Measurements from ENCODE around the gene TIFAB.

Gene TIFAB

GRCh38 chr5:135437796-135438560, 14.2 kb downstream of the TIFAB start:
- no peak overlapping the region for H3K9ac ChIP-seq (ENCODE audit: low read length)
- TF ChIP-seq EZH2 (IDR thresholded peaks at IDR 0.05; ENCODE audit: borderline replicate concordance, low read length) (no peak), CTCF (IDR thresholded peaks at IDR 0.05; ENCODE audit: low read length) (no peak)
- H3K4me1 ChIP-seq (ENCODE audit: insufficient read depth, low read length, severe bottlenecking) = no peaks in the 10 kb centered on the region
- no peak overlapping the region for H3K4me3 ChIP-seq (ENCODE audit: low read depth, low read length, poor library complexity, severe bottlenecking)
- H3K79me2 ChIP-seq (ENCODE audit: insufficient read depth, low read length) = no peaks in the 10 kb centered on the region
- H3F3A ChIP-seq (ENCODE audit: insufficient read depth, low read length) = no peaks in the 10 kb centered on the region
- no peaks in the 10 kb centered on the region for H4K20me1 ChIP-seq (ENCODE audit: insufficient read depth, low read length)
- no peak overlapping the region for H2AFZ ChIP-seq (ENCODE audit: low read length)
- H3K9me3 ChIP-seq (ENCODE audit: low read length) = no peaks in the 10 kb centered on the region
- H3K27ac ChIP-seq (ENCODE audit: low read depth, low read length, poor library complexity, severe bottlenecking) = no peak overlapping the region
- H3K27me3 ChIP-seq (ENCODE audit: insufficient read depth, low read length) = peaks cover 16% of the 10 kb centered on the region
- H3K9me2 ChIP-seq (ENCODE audit: low read depth, low read length) = no peaks in the 10 kb centered on the region
- no peak overlapping the region for H3K4me2 ChIP-seq (ENCODE audit: low read length)
- no peaks in the 10 kb centered on the region for H3K36me3 ChIP-seq (ENCODE audit: insufficient read depth, low read length)

GRCh38 chr5:135437422-135437795, 14.7 kb downstream of the TIFAB start:
- TF ChIP-seq EZH2 (IDR thresholded peaks at IDR 0.05; ENCODE audit: borderline replicate concordance, low read length) (no peak), CTCF (IDR thresholded peaks at IDR 0.05; ENCODE audit: low read length) (no peak)
- no peak overlapping the region for H3K27ac ChIP-seq (ENCODE audit: low read depth, low read length, poor library complexity, severe bottlenecking)
- no peaks in the 10 kb centered on the region for H3K79me2 ChIP-seq (ENCODE audit: insufficient read depth, low read length)
- H3K9me3 ChIP-seq (ENCODE audit: low read length) = no peaks in the 10 kb centered on the region
- H3K4me2 ChIP-seq (ENCODE audit: low read length) = no peak overlapping the region
- no peaks in the 10 kb centered on the region for H3K36me3 ChIP-seq (ENCODE audit: insufficient read depth, low read length)
- H3K4me1 ChIP-seq (ENCODE audit: insufficient read depth, low read length, severe bottlenecking) = no peaks in the 10 kb centered on the region
- no peak overlapping the region for H3K9ac ChIP-seq (ENCODE audit: low read length)
- H2AFZ ChIP-seq (ENCODE audit: low read length) = no peak overlapping the region
- no peak overlapping the region for H3K4me3 ChIP-seq (ENCODE audit: low read depth, low read length, poor library complexity, severe bottlenecking)
- no peaks in the 10 kb centered on the region for H4K20me1 ChIP-seq (ENCODE audit: insufficient read depth, low read length)
- H3K27me3 ChIP-seq (ENCODE audit: insufficient read depth, low read length) = peaks cover 13% of the 10 kb centered on the region
- no peaks in the 10 kb centered on the region for H3F3A ChIP-seq (ENCODE audit: insufficient read depth, low read length)
- H3K9me2 ChIP-seq (ENCODE audit: low read depth, low read length) = no peaks in the 10 kb centered on the region

DNA sequence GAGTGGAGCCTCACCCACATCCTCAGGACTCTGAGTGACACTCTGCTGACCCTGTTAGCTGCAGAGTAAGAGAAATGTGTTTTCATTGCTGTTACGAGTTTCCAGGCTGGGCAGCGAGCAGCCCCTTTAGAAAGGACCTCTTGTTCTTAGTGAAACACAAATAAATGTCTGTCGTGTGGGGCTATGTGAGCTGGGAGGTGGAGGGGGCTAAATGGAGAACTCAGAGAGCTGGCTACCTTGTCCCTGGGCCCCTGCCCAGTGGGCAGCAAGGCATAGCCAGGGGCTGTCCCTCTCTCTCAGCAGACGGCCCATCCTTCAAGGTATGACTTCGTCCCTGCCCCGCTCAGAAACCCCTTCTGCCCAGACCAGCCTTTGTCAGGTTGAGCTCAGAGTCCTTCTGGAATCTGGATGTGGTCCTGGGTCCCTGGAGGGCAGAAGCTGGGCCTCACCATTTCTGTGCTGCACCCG, 15.2 kb downstream of the TIFAB start:
- Histone ChIP-seq H3K9me2 (ENCODE audit: low read depth, low read length) (no peaks in the 10 kb centered on the region), H3K27me3 (ENCODE audit: insufficient read depth, low read length) (peaks cover 9% of the 10 kb centered on the region), H2AFZ (ENCODE audit: low read length) (no peak overlapping the region), H4K20me1 (ENCODE audit: insufficient read depth, low read length) (no peaks in the 10 kb centered on the region), H3K9me3 (ENCODE audit: low read length) (no peaks in the 10 kb centered on the region), H3K4me3 (ENCODE audit: low read depth, low read length, poor library complexity, severe bottlenecking) (no peak overlapping the region), H3K27ac (ENCODE audit: low read depth, low read length, poor library complexity, severe bottlenecking) (no peak overlapping the region), H3K4me1 (ENCODE audit: insufficient read depth, low read length, severe bottlenecking) (no peaks in the 10 kb centered on the region), H3K36me3 (ENCODE audit: insufficient read depth, low read length) (no peaks in the 10 kb centered on the region), H3F3A (ENCODE audit: insufficient read depth, low read length) (no peaks in the 10 kb centered on the region), H3K9ac (ENCODE audit: low read length) (no peak overlapping the region), H3K79me2 (ENCODE audit: insufficient read depth, low read length) (no peaks in the 10 kb centered on the region), H3K4me2 (ENCODE audit: low read length) (no peak overlapping the region)
- TF ChIP-seq EZH2 (IDR thresholded peaks at IDR 0.05; ENCODE audit: borderline replicate concordance, low read length) = no peak
- no peak for TF ChIP-seq CTCF (IDR thresholded peaks at IDR 0.05; ENCODE audit: low read length)

All from OCI-LY1 (cell line).